Activated T-cell treated with anti-CD3 and anti-CD28 coated beads, Interleukin-2, amount 50 U/mL, for 24 hours (primary cell): Measurements from ENCODE around the gene WBP1.

Experiments
- DNase-seq: peaks from one replicate; pipeline ENCODE4 v3.0.0-alpha.2; 2020
- H3K27ac Mint-ChIP-seq: 2 replicates; pipeline ENCODE4 v1.8.0; 2020; ENCODE audit warnings: mild to moderate bottlenecking, mixed read lengths
- H3K27me3 Mint-ChIP-seq: 2 replicates; pipeline ENCODE4 v1.8.0; 2020; ENCODE audit warnings: mixed read lengths
- H3K36me3 Mint-ChIP-seq: 2 replicates; pipeline ENCODE4 v1.8.0; 2020; ENCODE audit warnings: low read depth, mixed read lengths
- H3K4me1 Mint-ChIP-seq: 2 replicates; pipeline ENCODE4 v1.8.0; 2020; ENCODE audit warnings: low read depth, mixed read lengths
- H3K4me3 Mint-ChIP-seq: 2 replicates; pipeline ENCODE4 v1.8.0; 2020; ENCODE audit warnings: mild to moderate bottlenecking, moderate library complexity, mixed read lengths
- H3K9me3 Mint-ChIP-seq: 2 replicates; pipeline ENCODE4 v1.8.0; 2020; ENCODE audit warnings: mixed read lengths

The WBP1 gene

GRCh38 chr2:74497777-74498499 is 39.7 kb downstream of the WBP1 start:
- peaks cover 17% of the 10 kb centered on the region for H3K36me3 Mint-ChIP-seq
- peak; percentile 61 for DNase-seq
- H3K27ac Mint-ChIP-seq, result no peak overlapping the region
- H3K4me3 Mint-ChIP-seq, result peak overlapping the region; percentile 73
- H3K9me3 Mint-ChIP-seq, result no peaks in the 10 kb centered on the region
- peaks cover 34% of the 10 kb centered on the region for H3K4me1 Mint-ChIP-seq
- peaks cover 55% of the 10 kb centered on the region for H3K27me3 Mint-ChIP-seq

- peak; percentile 60 for DNase-seq
- Mint-ChIP-seq H3K27ac (peak overlapping the region; percentile 4), H3K9me3 (no peaks in the 10 kb centered on the region), H3K36me3 (peaks cover 11% of the 10 kb centered on the region), H3K4me3 (peak overlapping the region; percentile 73), H3K4me1 (peaks cover 41% of the 10 kb centered on the region), H3K27me3 (peaks cover 62% of the 10 kb centered on the region)
Measured at GRCh38 chr2:74498500-74499266, 40.4 kb downstream of the WBP1 start.

GRCh38 chr2:74499267-74499939 is 41.2 kb downstream of the WBP1 start, which contains the start of gene LBX2:
TSS of gene LBX2 (minus strand) at chr2:74499603. CDS start at chr2:74499537, 66 bp downstream.
- Mint-ChIP-seq H3K9me3 (no peaks in the 10 kb centered on the region), H3K27me3 (peaks cover 69% of the 10 kb centered on the region), H3K4me1 (peaks cover 49% of the 10 kb centered on the region), H3K4me3 (peak within 1 kb of the TSS; percentile 73), H3K27ac (peak within 1 kb of the TSS; percentile 4), H3K36me3 (peaks cover 7% of the 10 kb centered on the region)
- no peak for DNase-seq

- Mint-ChIP-seq H3K9me3 (no peaks in the 10 kb centered on the region), H3K36me3 (peaks cover 11% of the 10 kb centered on the region), H3K27ac (no peak overlapping the region), H3K4me1 (peaks cover 53% of the 10 kb centered on the region), H3K27me3 (peaks cover 76% of the 10 kb centered on the region), H3K4me3 (peak overlapping the region; percentile 30)
- no peak for DNase-seq
Measured at GRCh38 chr2:74499940-74500577, 41.8 kb downstream of the WBP1 start.

GRCh38 chr2:74500578-74500946 is 42.3 kb downstream of the WBP1 start:
- no peak for DNase-seq
- no peak overlapping the region for H3K27ac Mint-ChIP-seq
- H3K4me1 Mint-ChIP-seq, result peaks cover 58% of the 10 kb centered on the region
- peaks cover 15% of the 10 kb centered on the region for H3K36me3 Mint-ChIP-seq
- H3K9me3 Mint-ChIP-seq, result no peaks in the 10 kb centered on the region
- no peak overlapping the region for H3K4me3 Mint-ChIP-seq
- H3K27me3 Mint-ChIP-seq, result peaks cover 81% of the 10 kb centered on the region

GRCh38 chr2:74501335-74502071 is 43.3 kb downstream of the WBP1 start:
- no peaks in the 10 kb centered on the region for H3K9me3 Mint-ChIP-seq
- H3K27ac Mint-ChIP-seq, result peak overlapping the region; percentile 26
- peaks cover 84% of the 10 kb centered on the region for H3K27me3 Mint-ChIP-seq
- H3K4me1 Mint-ChIP-seq, result peaks cover 65% of the 10 kb centered on the region
- peaks cover 23% of the 10 kb centered on the region for H3K36me3 Mint-ChIP-seq
- peak overlapping the region; percentile 71 for H3K4me3 Mint-ChIP-seq
- no peak for DNase-seq

- peaks cover 71% of the 10 kb centered on the region for H3K4me1 Mint-ChIP-seq
- peak overlapping the region; percentile 26 for H3K27ac Mint-ChIP-seq
- peaks cover 87% of the 10 kb centered on the region for H3K27me3 Mint-ChIP-seq
- no peaks in the 10 kb centered on the region for H3K9me3 Mint-ChIP-seq
- DNase-seq, result no peak
- peaks cover 30% of the 10 kb centered on the region for H3K36me3 Mint-ChIP-seq
- peak overlapping the region; percentile 71 for H3K4me3 Mint-ChIP-seq
Measured at GRCh38 chr2:74502147-74502719, 44.0 kb downstream of the WBP1 start.

GRCh38 chr2:74502720-74503505 is 44.7 kb downstream of the WBP1 start:
- peaks cover 80% of the 10 kb centered on the region for H3K27me3 Mint-ChIP-seq
- H3K36me3 Mint-ChIP-seq, result peaks cover 35% of the 10 kb centered on the region
- peak overlapping the region; percentile 71 for H3K4me3 Mint-ChIP-seq
- no peaks in the 10 kb centered on the region for H3K9me3 Mint-ChIP-seq
- H3K4me1 Mint-ChIP-seq, result peaks cover 69% of the 10 kb centered on the region
- H3K27ac Mint-ChIP-seq, result no peak overlapping the region
- peak; percentile 70 for DNase-seq

- no peak for DNase-seq
- Mint-ChIP-seq H3K4me1 (peaks cover 69% of the 10 kb centered on the region), H3K27me3 (peaks cover 72% of the 10 kb centered on the region), H3K36me3 (peaks cover 35% of the 10 kb centered on the region), H3K9me3 (no peaks in the 10 kb centered on the region), H3K4me3 (peak overlapping the region; percentile 71), H3K27ac (no peak overlapping the region)
Measured at GRCh38 chr2:74503506-74504475, 45.6 kb downstream of the WBP1 start.

- Mint-ChIP-seq H3K4me1 (peaks cover 64% of the 10 kb centered on the region), H3K4me3 (no peak overlapping the region), H3K9me3 (no peaks in the 10 kb centered on the region), H3K27me3 (peaks cover 65% of the 10 kb centered on the region), H3K36me3 (peaks cover 35% of the 10 kb centered on the region), H3K27ac (no peak overlapping the region)
- no peak for DNase-seq
Measured at GRCh38 chr2:74504591-74504990, 46.4 kb downstream of the WBP1 start.

GRCh38 chr2:74505448-74506246 is 47.4 kb downstream of the WBP1 start:
- H3K27ac Mint-ChIP-seq, result no peak overlapping the region
- H3K36me3 Mint-ChIP-seq, result peaks cover 35% of the 10 kb centered on the region
- no peak for DNase-seq
- no peaks in the 10 kb centered on the region for H3K9me3 Mint-ChIP-seq
- H3K4me1 Mint-ChIP-seq, result peaks cover 62% of the 10 kb centered on the region
- H3K27me3 Mint-ChIP-seq, result peaks cover 58% of the 10 kb centered on the region
- peak overlapping the region; percentile 93 for H3K4me3 Mint-ChIP-seq
